PFSK-1 (cell line): ENCODE data around the gene PRPF18.

Experiments
- FOXP2 ChIP-seq: optimal IDR thresholded peaks from 2 replicates; pipeline ENCODE3; 2011; ENCODE audit warnings: borderline replicate concordance, control low read depth, inconsistent platforms; ENCODE audit not compliant: insufficient read depth; ENCODE audit errors: extremely low read length, extremely low read depth
- POLR2AphosphoS5 ChIP-seq: IDR thresholded peaks from 2 replicates; pipeline ENCODE4 v1.6.1; 2012; ENCODE audit warnings: low read depth, mild to moderate bottlenecking, control low read depth, low read length, moderate library complexity
- REST ChIP-seq, 2 experiments: IDR thresholded peaks; 2 replicates each; pipeline versions ENCODE4 v1.6.1 to v1.8.0; 2011 to 2012; ENCODE audit warnings: low read depth in 2 of 2, low read length in 2 of 2, control low read depth in 1 of 2, inconsistent platforms in 1 of 2, mild to moderate bottlenecking in 1 of 2, moderate library complexity in 1 of 2; ENCODE audit not compliant: insufficient read depth in 1 of 2
- SIN3A ChIP-seq: IDR thresholded peaks from 2 replicates; pipeline ENCODE4 v1.6.1; 2012; ENCODE audit warnings: mild to moderate bottlenecking, low read length, moderate library complexity, borderline replicate concordance; ENCODE audit not compliant: insufficient read depth
- TAF1 ChIP-seq: IDR thresholded peaks from 2 replicates; pipeline ENCODE4 v1.6.1; 2012; ENCODE audit warnings: low read length, control low read depth, borderline replicate concordance; ENCODE audit not compliant: insufficient read depth

PRPF18 gene

DNA sequence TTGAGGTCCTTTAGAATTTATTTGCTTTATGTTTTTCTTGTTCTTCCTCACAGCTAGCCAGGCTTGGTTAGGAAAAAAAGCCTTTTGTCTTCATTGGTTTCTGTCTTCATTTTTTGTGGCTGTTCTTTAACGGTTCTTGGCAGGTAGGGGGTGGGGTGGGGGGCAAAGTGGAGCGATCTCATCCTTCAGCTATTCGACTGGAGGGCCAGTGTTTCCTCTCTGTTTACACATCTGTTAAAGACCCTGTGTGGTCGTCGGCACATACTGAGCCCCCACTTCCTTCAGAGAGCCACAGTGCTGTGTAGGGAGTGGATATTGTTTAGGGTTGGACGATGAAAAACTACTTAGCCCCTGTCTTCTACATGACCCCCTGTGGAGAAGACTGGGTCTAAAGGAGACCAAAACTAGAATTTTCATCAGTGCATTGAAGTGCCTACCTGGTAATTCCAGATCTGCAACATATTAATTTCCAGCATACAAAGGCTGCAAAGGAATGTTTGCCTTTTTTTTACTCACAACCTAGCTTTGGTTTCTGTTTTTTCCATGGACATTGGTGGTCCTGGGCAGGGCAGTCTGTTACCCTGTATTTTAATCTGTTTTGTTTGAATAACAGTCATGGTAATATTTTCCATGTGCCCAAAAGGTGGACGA is 29.0 kb downstream of the PRPF18 start:
- TF ChIP-seq POLR2AphosphoS5 (no peak), FOXP2 (no peak), TAF1 (no peak), SIN3A (no peak)

GRCh38 chr10:13617116-13617515 is 30.4 kb downstream of the PRPF18 start:
- no peak for TF ChIP-seq SIN3A

GRCh38 chr10:13621931-13622330 is 35.2 kb downstream of the PRPF18 start:
- TF ChIP-seq TAF1 (no peak), SIN3A (no peak), POLR2AphosphoS5 (no peak), FOXP2 (no peak), REST (IDR thresholded peaks at IDR 0.05; ENCODE audit: insufficient read depth in 1 of 2, low read depth in 2 of 2, low read length in 2 of 2) (no peak)

GRCh38 chr10:13624630-13625029 is 37.9 kb downstream of the PRPF18 start:
- TF ChIP-seq POLR2AphosphoS5 (no peak), FOXP2 (no peak), SIN3A (no peak)

DNA sequence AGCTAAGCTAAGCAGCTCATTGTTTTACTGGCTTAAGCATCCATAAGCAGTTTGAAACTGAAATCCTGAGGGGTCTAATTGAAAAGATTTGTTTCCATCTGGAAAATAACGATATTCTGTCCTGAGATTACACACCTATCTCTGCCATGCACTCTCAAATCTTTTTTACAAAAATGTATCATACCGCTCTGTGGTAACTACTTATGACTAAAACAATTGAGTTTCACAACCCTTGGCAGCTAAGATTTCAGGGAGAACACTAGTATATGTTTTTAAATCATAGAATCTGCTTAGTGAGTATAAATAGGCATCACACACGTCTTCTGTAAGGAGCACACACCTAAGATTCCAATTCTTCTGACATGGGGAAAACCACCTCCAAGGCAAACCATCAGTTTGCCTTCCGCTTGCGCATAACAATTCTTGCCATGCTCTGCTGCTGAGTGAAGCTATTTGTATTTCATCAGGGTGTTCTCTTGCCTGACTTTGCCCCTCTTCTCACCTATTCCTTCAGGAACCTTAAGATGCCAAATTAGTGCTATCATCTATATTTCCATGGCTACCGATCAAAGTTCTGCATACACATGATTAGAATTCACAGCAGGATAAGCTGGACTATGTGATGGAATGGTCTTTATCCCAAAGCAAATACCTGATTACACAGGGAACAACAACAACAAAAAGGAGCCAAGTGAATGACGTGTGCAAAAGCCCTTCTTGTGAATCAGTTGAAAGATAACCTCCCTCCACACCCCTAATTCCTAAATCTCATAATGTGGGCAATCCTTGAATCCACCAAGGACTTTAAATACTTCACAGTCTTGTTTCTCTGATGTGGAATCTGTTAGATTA is 40.9 kb downstream of the PRPF18 start:
- no peak for TF ChIP-seq TAF1
- TF ChIP-seq REST (IDR thresholded peaks at IDR 0.05; ENCODE audit: insufficient read depth in 1 of 2, low read depth in 2 of 2, low read length in 2 of 2) = no peak
- no peak for TF ChIP-seq POLR2AphosphoS5
- TF ChIP-seq FOXP2 = no peak
- no peak for TF ChIP-seq SIN3A

DNA sequence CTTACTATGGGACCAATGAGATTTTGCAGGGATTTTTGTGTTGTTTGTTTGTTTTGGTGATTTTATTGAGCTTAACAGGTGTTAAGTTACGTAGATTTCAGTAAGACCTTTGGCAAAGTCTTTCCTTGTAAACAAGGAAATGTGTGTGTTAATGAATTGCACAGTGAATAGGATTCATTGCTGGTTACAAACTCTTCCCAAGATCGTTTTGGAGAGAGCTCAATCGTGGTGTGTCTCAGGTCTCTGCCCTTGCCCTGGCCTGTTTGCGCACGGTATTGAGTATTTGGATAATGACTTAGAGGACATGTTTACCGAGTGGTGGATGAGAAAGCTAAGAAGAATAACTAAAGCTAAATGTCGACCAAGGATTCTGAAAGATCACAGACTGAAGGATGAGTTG is 41.9 kb downstream of the PRPF18 start:
- TF ChIP-seq TAF1 = no peak
- TF ChIP-seq FOXP2 = no peak
- no peak for TF ChIP-seq SIN3A
- TF ChIP-seq POLR2AphosphoS5 = no peak
- TF ChIP-seq REST (IDR thresholded peaks at IDR 0.05; ENCODE audit: insufficient read depth in 1 of 2, low read depth in 2 of 2, low read length in 2 of 2) = no peak
